ENCODE results near the gene MRPL9. TPM values are rescaled to one million over a fixed set of nuclear protein-coding genes. Genes with fewer than 3 reads are reported as not detected.
"Not testable (repeated sequence)": the region's sequence is repeated elsewhere in the genome, so short reads cannot be mapped to it uniquely, and the experiment has no call there.

The MRPL9 gene
- polyA plus RNA-seq, 12 donors: 53.7 to 91.3 (median 75.7) TPM; not detected in 1

DNA sequence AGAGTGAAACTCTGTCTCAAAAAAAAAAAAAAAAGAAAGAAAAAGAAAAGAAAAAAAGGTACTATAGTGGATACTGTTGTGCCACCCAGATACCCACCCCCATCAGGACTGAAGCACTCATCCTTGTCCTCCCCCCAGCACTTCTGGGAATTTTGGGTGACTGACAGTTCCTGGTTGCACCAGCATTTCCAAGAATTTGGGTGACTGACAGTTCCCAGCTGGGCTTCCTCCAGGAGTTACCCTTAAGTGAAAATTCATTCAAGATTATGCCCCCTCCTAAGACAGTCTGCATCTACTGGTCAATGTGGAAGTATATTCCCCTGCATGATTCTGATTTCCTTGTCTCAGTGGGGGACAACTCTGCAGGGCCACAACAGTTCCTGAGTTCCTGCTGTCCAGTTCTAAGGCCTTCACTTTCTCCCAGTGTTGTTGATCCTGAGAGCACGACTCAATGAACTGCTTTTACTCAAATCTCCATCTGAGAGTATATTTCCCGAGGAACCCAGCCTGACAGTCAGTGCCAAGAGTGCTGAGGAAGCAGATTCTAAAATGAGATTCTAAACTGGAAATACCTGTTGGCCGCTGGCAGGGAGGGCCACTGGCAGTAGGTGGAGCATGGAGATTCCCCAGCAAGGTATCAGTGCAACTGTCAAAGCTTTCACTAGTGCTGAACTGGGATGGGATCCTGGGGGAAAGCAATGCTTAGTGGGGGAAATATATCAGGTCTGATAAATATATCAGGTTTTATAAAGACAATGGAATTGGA, 23.5 kb downstream of the MRPL9 start:
- DNase-seq: no peak

DNA sequence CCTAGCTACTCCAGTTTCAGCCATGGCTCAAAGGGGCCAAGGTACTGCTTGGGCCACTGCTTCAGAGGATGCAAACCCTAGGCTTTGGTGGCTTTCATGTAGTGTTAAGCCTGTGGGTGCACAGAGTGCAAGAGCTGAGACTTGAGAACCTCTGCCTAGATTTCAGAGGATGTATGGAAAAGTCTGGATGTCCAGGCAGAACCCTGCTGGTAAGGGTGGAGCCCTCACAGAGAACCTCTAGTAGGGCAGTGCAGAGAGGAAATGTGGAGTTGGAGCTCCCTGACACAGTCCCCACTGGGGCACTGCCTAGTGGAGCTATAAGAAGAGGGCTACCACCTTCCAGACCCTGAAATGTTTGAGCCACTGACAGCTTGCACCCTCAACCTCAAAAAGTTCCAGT, 25.8 kb downstream of the MRPL9 start:
- no peak for DNase-seq

DNA sequence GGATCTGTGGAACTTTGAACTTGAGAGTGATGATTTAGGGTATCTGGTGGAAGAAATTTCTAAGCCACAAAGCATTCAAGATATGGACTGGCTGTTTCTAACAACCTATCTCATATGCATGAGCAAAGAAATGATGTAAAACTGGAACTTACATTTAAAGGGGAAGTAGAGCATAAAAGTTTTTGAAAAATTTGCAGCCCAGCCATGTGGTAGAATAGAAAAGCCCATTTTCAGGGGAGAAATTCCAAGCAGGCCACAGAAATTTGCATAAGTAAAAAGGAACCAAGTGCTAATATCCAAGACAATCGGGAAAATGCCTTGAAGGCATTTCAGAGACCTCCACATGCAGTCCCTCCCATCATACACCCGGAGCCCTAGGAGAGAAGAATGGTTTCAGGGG, 26.3 kb downstream of the MRPL9 start:
- no peak for DNase-seq

DNA sequence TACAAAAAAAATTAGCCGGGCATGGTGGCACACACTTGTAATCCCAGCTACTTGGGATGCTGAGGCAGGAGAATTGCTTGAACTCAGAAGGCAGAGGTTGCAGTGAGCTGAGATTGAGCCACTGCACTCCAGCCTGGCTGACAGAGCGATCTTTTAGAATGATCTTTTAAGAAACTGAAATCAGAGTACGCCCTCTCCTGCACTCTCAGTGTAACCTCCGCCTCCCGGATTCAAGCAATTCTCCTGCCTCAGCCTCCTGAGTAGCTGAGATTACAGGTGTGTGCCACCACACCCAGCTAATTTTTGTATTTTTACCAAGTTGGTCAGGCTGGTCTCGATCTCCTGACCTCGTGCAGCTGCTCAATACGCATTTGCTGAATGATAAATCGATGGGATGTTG, 29.3 kb downstream of the MRPL9 start:
- not testable (repeated sequence) for DNase-seq

DNA sequence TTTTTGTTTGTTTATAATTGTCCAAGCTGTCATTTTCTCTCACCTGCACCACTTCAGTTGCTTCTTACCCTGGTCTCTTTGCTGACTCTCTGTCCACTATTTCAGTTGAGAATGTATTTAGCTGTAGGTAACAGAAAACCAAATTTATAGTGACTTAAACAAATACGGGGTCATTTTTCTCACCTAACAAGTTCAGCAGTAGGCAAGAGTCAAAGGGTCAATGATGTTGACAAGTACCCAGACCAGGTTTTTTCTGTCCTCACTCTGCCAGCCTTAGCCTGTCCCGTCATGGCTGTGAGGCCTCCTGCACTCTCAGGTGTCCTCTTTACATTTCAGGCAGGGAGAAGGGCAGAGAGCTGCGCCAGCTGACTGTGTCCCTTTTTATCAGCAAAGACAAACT, 30.2 kb downstream of the MRPL9 start:
- DNase-seq: no peak

DNA sequence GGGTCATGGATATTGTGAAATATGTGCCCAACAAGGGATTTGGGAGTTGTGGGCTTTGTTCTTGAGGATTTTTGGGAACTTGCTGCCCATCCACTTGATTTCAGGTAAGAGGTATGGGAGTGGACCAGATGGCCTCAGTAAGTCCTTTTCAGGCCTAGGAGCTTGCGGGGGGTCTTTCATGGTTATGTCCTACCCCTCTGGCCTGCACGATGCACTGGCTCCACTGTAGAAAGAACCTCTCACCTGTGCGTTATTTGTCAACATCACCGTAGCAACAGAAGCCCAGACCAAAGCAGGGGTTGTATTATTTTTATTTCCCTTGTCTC, 33.4 kb downstream of the MRPL9 start:
- DNase-seq: no peak

DNA sequence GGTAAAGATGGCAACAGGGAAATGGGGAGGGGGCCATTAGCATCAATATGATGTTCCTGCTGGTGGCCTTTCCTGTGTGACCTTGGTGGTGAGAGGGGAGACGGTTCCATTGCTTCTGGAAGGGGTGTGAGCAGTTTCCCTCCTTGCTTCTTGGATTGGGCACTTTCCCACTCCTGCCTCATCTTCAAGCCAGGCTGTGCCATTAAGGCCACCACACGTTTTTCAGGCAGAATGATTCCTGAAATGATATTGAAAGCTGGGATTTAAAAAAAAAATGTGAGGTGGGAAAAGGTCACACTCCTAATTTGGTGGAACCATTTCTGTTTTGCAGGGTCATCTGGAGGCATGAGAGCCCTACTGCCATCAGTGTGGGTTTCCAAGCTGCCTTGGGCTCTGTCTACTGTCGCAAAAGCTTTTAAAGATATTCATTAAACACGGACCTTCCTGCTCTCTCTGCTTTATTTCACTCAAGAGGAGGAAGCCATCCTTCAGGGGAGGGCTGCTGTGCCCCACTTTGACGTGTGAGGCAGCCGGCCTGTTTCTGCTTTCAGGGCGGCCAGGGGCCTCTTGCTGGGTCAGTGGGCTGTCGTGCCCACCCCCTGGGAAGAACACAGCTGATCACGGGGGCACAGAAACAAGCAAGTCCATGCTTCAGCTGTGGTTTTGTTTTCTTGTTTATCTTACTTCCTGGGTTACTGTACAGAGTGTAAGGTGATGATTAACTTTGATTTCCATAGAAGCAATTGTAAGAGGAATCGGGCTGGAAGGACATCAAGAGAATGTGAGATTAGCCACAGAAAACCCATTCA, 33.9 kb downstream of the MRPL9 start:
- DNase-seq: no peak

DNA sequence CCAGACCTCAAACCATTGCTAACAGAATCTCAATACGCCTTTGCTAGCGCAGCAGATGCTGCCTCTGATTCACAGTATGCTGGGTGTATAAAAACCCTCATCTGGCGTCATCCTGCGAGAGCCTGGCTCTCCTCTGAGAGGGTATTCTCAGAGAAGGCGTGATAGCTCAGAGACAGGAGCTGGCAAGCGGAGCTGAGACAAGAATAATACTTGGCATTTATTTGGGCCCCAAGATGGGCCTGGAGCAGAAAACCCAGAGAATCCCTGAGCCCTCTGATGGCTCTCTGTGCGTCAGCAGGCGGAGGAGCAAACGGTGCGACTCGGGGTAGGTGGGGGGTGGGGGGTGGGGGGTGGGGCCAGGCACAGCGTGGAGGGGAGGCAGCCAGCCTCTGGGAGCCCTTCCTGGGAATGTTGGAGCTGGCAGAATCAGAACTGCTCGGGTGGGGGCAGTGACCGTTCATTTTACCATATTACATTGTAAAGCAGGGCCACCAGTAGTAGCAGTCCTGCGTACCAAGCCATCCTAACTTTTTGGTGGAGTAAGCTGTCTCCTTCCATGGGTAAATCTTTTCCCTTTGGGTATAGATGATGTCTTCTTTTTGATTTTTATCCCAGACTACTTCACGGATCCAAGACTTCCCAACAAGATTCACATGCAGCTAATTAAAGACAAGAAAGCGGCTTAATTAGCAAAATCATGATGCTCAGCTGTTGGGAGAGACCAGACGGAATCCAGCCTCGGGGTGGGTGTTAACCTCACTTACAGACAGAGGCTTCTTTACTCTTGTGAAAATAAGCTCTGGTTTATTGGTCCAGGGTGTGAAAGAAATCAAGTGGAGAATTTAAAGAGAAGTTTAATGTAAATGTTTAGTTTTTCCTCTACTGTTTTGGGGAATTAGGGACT, 34.9 kb downstream of the MRPL9 start:
- no peak for DNase-seq

DNA sequence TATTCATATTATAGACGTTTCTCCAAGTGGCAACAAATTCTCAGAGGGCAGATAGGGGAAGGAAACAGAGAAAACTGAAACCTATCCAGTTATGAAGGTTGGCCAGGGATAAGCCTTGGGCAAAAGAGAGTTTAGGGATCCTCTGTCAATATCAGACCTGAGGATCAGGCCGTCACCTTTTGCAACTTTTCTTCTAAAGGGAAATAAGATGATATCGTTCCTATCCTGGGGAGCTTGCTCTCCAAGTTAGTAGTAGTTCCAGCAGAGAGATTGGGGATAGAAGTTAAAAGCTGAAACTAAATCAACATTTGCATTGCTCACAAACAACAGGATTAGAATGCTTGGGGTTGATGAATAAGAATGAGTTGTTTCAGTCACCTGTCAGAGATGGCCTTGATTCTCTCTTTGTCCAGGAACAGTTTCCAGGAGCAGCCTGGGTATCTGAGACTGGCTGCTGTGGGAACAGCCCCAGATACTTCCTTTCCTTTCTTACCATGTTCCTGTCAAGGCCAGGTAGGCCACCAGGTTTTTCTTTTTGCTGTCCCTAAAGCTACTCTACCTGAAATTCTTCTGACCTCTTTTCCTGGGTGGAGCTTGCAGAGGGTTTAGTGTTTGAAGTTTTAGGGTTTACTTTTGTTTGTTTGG, 39.4 kb downstream of the MRPL9 start:
- no peak for DNase-seq

DNA sequence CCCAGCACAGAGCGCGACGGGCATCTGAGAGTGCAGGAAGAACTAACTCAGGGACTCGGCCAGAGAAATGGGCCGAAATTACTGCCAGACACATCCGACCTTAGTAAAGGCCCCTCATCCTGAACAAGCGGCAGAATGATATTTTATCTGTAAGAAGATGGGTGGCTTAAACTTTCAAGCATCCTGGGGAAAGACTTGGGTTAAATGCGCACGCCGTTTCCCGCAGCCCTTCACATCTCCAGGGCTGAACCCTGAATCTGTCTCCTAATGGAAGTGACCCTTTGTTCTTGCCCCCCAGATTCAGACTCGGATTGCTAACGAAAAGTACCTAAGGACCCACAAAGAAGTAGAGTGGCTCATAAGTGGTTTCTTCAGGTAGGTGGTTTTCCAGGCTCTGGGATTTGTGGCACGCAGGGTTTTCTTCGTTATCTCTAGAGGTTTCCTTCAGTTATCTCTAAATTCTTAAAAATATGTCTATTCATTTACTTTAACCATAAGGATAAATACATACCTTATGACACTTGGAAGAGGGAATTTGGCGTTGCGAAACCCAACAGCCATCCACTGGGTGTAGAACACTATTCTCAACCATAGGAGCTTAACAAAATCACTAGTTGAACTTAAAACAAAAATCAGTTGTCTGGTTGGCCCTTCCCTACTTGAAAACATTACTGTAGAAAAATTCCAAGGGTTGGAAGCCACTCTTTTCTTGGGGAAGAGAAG, 41.3 kb downstream of the MRPL9 start:
- no peak for DNase-seq

DNA sequence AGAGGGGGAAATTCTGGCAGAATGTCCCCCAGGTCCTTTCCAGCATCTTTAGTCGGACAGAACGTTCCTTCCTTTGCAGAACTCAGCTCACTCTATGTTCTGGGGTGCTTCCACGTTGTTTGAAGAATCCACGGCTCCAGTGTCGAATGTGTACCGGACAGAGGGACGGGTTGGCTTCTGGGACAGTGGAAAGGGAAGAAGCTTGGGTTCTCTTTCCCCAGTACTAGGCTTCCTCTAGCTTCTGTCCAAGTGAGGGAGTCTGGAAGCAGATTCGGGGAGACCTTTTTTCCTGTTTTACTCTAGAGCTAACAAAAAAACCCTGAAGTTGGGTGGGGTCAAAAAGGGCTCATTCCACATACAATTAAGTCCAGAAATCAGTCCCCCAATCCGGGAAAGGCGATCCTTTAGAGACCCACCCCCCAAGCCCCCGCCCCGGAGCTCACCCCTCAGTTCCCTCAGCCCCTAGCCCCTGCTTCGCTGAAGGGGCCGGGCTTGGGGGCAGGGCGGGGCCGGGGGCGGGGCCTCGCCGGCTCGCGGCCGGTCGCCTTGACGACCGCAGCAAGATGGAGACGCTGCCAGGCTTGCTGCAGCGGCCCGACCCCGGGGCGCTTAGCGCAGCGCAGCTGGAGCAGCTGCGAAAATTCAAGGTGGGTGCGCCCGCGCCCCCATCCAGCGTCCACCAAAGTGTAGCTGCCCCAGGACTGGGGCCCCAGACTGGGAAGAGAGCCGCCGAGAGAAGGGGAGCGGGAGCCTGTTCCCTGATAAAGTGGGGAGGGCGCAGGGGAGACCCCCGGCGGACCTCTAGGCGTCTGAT, 42.1 kb downstream of the MRPL9 start, which contains the start of gene RIIAD1:
Gene RIIAD1 (plus strand): TSS at position 549 of the 814 bp plus-strand sequence. CDS start 15 bp downstream, at position 564.
- no peak for DNase-seq

DNA sequence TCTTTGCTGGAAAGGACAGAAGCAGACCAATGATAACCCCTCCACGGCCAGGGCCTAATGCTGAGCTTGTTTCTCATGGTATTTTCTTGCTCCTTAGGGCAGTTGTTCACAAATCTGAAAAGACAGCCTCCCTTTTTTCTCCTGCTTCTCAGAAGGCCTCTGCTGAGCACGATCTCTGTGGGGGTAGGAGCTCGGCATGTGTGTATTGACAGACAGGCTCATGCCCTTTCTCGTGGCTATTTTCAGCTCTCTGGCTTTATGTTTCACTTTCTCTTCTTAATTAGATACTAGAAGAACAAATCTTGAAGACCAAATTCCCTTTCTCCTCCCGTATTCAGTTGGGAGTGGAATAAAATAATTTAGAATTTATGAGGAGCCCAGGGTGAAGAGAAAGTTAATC, 42.7 kb downstream of the MRPL9 start:
- DNase-seq: no peak

DNA sequence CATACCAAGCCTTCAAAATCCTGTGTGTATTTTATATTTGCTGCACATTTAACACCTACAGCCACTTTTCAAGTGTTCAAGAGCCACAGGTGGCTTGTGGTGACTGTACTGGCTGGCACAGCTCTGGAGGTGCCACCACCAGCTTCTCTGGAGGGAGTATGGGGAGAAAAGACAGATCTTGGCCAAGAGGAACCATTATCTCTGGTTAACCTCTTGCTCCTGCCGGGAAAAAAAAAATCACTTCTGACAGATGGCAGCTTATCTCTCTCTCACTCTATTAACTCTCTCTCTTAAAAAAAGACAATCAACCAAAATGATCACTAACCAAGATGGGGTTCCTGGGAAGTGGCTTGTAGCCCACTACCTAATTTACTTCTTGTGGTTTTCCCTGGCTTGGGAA, 43.2 kb downstream of the MRPL9 start:
- no peak for DNase-seq

DNA sequence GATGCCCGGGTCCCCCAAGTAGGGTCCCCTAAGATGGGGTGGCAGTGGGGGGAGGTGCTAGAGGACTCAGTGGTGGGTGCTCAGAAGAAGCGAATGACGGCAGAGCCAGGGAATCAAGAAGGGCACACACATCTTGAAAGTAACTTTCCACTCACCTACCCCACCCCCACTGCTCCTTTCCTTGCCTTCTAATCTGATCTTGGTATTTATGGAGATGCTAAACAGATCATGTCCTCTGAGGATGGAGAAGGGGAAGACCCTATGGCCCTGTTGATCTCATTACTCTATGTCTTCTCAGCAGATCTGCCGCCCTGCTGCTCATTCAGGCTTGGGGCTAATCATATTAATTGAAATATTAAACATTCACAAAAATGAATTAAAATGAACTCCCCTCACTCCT, 44.6 kb downstream of the MRPL9 start:
- DNase-seq: no peak

DNA sequence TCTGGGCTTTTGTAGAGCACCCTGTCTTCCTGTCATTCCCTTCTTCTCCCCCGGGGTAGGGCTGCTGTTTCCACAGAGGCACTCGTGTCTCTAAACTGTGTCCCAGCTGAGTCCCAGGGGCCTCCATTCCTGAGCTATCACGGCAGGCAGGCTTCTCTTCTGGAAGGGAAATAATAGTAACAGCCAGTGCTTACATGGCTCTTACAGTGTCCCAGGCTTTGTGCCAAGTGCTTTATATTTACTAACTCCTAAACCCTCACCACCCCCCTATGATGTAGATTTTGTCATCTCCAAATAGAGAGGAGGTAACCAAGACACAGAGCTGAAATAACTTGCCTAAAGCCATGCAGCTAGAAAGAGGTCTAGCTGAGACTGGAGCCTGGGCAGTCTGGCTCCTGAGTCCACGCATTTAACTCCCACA, 45.3 kb downstream of the MRPL9 start:
- no peak for DNase-seq

DNA sequence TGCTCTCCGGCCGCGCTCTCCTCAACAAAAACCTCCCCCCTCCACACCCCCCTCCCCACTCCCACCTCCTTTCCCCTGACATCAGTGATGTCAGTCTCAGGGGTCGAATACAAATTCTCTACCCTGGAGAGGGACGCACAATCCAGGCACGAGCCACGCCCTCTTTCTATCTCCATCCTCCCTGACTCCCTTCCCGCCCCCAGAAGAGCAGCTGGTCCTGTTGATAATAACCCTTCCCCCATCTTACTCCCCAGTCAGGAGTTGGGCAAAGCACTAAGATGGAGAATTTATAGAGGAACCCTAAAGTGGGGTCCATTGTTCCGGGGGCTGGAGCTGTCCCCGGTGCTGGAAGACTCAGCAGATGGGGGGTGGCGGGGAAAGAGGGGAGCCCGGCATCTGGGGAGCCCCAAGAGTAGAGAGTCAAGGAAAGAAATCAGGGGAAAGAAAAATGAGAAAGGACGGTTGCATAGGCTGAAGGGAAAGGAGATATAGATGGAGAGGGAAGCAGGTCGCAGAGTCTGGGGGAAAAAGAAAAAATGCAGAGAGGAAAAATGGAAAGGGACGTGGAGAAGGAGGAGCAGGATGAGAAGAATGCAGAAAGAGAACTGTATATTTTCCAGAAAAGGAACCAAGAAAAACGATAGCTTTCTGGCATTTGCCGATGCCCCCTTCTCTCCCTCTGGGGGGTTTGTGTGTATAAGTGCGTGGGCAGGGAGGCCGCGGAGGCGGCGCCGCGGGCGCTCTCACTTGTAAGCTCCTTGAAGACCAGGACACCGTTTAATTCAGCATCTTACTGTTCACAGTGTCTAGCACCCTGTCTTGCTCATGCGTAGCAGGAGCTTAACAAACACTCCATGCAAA, 46.3 kb downstream of the MRPL9 start, which contains the start of gene CELF3:
Gene CELF3 (minus strand): TSS at position 33 of the 861 bp plus-strand sequence. CDS start 783 bp downstream, outside the sequence.
- no peak for DNase-seq

DNA sequence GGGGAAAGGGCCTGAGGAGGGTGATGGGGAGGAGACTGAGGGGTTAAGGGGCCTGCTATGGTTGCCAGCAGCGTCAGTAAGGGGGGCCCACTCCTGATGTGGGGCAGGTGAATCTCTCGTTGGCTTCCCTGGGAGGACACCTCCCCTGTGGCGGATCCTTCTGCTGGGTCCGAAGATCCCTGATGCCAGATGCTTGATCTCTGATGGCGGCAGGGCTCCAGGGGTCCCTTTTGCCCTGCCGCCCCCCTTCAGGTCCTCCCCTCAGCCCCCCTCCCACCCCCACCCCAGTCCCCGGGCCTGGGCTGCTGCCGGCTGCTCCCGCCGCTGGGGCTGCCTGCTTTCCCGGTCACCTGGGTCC, 46.9 kb downstream of the MRPL9 start:
- no peak for DNase-seq

DNA sequence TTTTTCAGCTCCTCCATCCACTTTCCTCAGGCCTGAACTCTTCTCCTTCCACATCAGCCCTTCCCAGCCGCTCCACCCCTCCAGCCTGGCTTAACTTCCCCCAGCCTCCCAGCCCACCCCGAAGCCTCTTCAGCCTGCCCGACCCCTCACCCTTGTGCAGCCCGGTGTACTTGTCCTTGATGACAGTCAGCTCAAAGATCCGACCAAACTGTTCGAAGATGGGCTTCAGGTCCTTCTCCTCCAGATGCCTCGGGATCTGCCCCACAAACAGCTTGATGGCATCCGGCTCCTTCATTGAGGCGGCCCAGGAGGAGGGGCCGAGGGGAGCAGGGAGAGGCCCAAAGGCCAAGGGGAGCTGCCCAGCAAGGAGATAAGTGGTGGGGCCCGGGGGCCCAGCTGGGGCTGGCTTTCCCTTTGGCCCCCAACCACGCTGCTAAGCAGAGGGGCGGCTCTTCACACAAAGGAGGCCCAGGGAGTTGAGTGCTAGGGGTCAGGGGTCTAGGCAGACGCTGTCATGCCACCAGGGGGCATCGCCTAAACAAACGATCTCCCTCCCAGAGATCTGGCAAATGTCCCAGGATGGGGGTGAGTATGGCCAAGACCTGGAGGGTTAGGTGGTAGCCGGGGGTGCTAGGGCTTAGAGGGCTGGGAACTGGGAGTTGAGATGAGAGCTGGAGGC, 47.4 kb downstream of the MRPL9 start:
- no peak for DNase-seq

All from muscle of arm (tissue), 12 donors.